ENCODE data around the gene RFX4.

- no peak for TF ChIP-seq CTCF (conservative IDR thresholded peaks at IDR 0.05; ENCODE audit: low read length)
- TF ChIP-seq EZH2phosphoT487 (IDR thresholded peaks at IDR 0.05; ENCODE audit: borderline replicate concordance, low read depth, low read length), result no peak
Observed at GRCh38 chr12:106675651-106676435, 93.0 kb downstream of the RFX4 start.
